ENCODE results near the gene SCGB1D2. TPM values are rescaled to one million over a fixed set of nuclear protein-coding genes. Genes with fewer than 3 reads are reported as not detected.
"Not testable (repeated sequence)": the region's sequence is repeated elsewhere in the genome, so short reads cannot be mapped to it uniquely, and the experiment has no call there.

The SCGB1D2 gene
- total RNA-seq, 1 donor from 2014 or later = not detected

- no peak for ATAC-seq
- H3K27ac ChIP-seq = no peak overlapping the region
- H3K27me3 ChIP-seq (ENCODE audit: low read depth) = no peaks in the 10 kb centered on the region
- no peak overlapping the region for H3K4me3 ChIP-seq
- DNase-seq = no peak
- H3K36me3 ChIP-seq = no peaks in the 10 kb centered on the region
- H3K4me1 ChIP-seq = no peaks in the 10 kb centered on the region
- intact Hi-C loops (cut with DNase I) = no loop called here
- H3K9me3 ChIP-seq = no peaks in the 10 kb centered on the region
- TF ChIP-seq, protein P1, sequence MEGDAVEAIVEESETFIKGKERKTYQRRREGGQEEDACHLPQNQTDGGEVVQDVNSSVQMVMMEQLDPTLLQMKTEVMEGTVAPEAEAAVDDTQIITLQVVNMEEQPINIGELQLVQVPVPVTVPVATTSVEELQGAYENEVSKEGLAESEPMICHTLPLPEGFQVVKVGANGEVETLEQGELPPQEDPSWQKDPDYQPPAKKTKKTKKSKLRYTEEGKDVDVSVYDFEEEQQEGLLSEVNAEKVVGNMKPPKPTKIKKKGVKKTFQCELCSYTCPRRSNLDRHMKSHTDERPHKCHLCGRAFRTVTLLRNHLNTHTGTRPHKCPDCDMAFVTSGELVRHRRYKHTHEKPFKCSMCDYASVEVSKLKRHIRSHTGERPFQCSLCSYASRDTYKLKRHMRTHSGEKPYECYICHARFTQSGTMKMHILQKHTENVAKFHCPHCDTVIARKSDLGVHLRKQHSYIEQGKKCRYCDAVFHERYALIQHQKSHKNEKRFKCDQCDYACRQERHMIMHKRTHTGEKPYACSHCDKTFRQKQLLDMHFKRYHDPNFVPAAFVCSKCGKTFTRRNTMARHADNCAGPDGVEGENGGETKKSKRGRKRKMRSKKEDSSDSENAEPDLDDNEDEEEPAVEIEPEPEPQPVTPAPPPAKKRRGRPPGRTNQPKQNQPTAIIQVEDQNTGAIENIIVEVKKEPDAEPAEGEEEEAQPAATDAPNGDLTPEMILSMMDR (IDR thresholded peaks at IDR 0.05) = no peak
These were observed 39.1 kb upstream of the SCGB1D2 start for GRCh38 chr11:62202910-62203309.

GRCh38 chr11:62204430-62204829, 37.6 kb upstream of the SCGB1D2 start:
- no peaks in the 10 kb centered on the region for H3K9me3 ChIP-seq
- DNase-seq (no peak), ATAC-seq (no peak)
- intact Hi-C loops (cut with DNase I) = no loop called here
- no peak overlapping the region for H3K27ac ChIP-seq
- no peaks in the 10 kb centered on the region for H3K36me3 ChIP-seq
- H3K27me3 ChIP-seq (ENCODE audit: low read depth) = no peaks in the 10 kb centered on the region
- TF ChIP-seq, protein P1 (IDR thresholded peaks at IDR 0.05) = no peak
- no peak overlapping the region for H3K4me3 ChIP-seq
- peaks cover 7% of the 10 kb centered on the region for H3K4me1 ChIP-seq

- no peak for DNase-seq
- H3K27ac ChIP-seq = no peak overlapping the region
- peaks cover 7% of the 10 kb centered on the region for H3K4me1 ChIP-seq
- no peaks in the 10 kb centered on the region for H3K9me3 ChIP-seq
- H3K36me3 ChIP-seq = no peaks in the 10 kb centered on the region
- TF ChIP-seq, protein P1 (IDR thresholded peaks at IDR 0.05) = no peak
- intact Hi-C loops (cut with DNase I) = no loop called here
- no peak for ATAC-seq
- H3K4me3 ChIP-seq = no peak overlapping the region
- no peaks in the 10 kb centered on the region for H3K27me3 ChIP-seq (ENCODE audit: low read depth)
These were observed 36.6 kb upstream of the SCGB1D2 start for GRCh38 chr11:62205441-62205840.

- H3K9me3 ChIP-seq; H3K27me3 ChIP-seq (ENCODE audit: low read depth); DNase-seq; H3K27ac ChIP-seq; ATAC-seq; intact Hi-C loops (cut with DNase I); H3K4me3 ChIP-seq; H3K36me3 ChIP-seq; H3K4me1 ChIP-seq: not testable (repeated sequence)
These were observed 35.6 kb upstream of the SCGB1D2 start for GRCh38 chr11:62206276-62207066.

DNA sequence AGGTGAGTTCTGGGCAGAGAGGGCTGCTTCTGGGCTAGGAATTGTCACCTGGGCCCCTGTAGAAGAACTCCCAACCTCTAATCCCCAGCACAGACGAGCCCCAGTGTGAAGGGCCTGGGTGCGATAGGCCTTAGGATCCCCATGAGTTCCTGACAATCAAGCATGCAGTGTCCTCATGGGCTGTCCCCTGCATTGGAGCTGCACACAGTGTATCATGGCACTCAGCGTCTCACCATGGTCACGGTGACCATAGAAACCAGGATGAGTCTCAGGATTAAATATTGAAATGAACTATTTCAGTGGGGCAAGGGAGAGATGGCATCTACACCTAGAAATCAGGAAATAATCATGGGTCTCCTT, 33.3 kb upstream of the SCGB1D2 start:
- peak; percentile 23 to 37 for ATAC-seq
- intact Hi-C loops (cut with DNase I) = no loop called here
- Histone ChIP-seq H3K27me3 (ENCODE audit: low read depth) (no peaks in the 10 kb centered on the region), H3K36me3 (no peaks in the 10 kb centered on the region), H3K4me1 (peaks cover 7% of the 10 kb centered on the region), H3K27ac (no peak overlapping the region), H3K4me3 (no peak overlapping the region), H3K9me3 (no peaks in the 10 kb centered on the region)
- no peak for DNase-seq
- TF ChIP-seq, protein P1 (IDR thresholded peaks at IDR 0.05) = no peak

- TF ChIP-seq, protein P1 (IDR thresholded peaks at IDR 0.05) = peak; percentile 19
- ATAC-seq (no peak), DNase-seq (no peak)
- no peaks in the 10 kb centered on the region for H3K36me3 ChIP-seq
- no peak overlapping the region for H3K27ac ChIP-seq
- H3K27me3 ChIP-seq (ENCODE audit: low read depth) = no peaks in the 10 kb centered on the region
- peaks cover 1% of the 10 kb centered on the region for H3K9me3 ChIP-seq
- no peaks in the 10 kb centered on the region for H3K4me1 ChIP-seq
- intact Hi-C loops (cut with DNase I) = no loop called here
- H3K4me3 ChIP-seq = no peak overlapping the region
These were observed 24.8 kb upstream of the SCGB1D2 start for GRCh38 chr11:62217191-62217748.

Measured in lower lobe of right lung (tissue), 2 donors.